H1 (cell line): ENCODE data around the gene MOB1B. TPM values are rescaled to one million over a fixed set of nuclear protein-coding genes. Genes with fewer than 3 reads are reported as not detected.

Experiments
- polyA plus RNA-seq, 7 experiments: library from polyadenylated mRNA; depleted of rRNA in 3 of 7; stranded (reverse) in 5 of 7; unstranded in 2 of 7; fragments of >200 nt in 5 of 7; fragments of 200-250 nt in 2 of 7; gene quantifications; 1 replicate in 5 of 7; 2 replicates in 1 of 7; 4 replicates in 1 of 7; pipeline versions ENCODE4 v1.2.1 to v1.2.3, GENCODE V29; 2011 to 2013; ENCODE audit warnings: missing spikeins in 2 of 7, mixed read lengths in 2 of 7
- total RNA-seq: library from RNA; stranded (reverse); fragmentation: NEBNext Ultra II Directional; extraction: Animal tissue kit (Norgen Biotek cat#: 25700); gene quantifications from 2 replicates; pipeline ENCODE4 v1.2.1, GENCODE V29; 2021
- TF ChIP-seq, protein P1 (sequence below): fragments of 300-600 bp; sonication (generic); IDR thresholded peaks from 2 replicates; pipeline ENCODE4 v1.7.1; 2012; ENCODE audit warnings: low read length, moderate library complexity, mild to moderate bottlenecking, inconsistent platforms; ENCODE audit not compliant: insufficient replicate concordance

The MOB1B gene
- total and polyA plus RNA-seq, 2 of the 8 experiments (the other 6 are each of a cell fraction or from before 2014, with no cell fraction given) = 3.8 to 33.5 TPM

DNA sequence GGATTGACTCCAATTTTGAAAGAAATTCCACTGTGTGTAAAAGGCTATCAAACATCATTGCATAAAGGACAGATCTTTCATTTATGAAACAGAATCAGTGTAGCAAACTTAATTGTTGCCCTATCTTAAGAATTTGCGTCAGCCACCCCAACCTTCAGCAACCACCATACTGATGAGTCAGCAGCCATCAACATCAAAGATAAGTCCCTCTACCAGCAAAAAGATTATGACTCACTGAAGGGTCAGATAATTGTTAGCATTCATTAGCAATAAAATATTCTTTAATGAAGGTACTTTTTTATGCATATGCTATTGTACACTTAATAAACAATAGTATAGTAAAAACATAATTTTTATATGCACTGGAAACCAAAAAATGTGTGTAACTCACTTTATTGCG lies 46.7 kb upstream of the MOB1B start (continued):
- TF ChIP-seq, protein P1, sequence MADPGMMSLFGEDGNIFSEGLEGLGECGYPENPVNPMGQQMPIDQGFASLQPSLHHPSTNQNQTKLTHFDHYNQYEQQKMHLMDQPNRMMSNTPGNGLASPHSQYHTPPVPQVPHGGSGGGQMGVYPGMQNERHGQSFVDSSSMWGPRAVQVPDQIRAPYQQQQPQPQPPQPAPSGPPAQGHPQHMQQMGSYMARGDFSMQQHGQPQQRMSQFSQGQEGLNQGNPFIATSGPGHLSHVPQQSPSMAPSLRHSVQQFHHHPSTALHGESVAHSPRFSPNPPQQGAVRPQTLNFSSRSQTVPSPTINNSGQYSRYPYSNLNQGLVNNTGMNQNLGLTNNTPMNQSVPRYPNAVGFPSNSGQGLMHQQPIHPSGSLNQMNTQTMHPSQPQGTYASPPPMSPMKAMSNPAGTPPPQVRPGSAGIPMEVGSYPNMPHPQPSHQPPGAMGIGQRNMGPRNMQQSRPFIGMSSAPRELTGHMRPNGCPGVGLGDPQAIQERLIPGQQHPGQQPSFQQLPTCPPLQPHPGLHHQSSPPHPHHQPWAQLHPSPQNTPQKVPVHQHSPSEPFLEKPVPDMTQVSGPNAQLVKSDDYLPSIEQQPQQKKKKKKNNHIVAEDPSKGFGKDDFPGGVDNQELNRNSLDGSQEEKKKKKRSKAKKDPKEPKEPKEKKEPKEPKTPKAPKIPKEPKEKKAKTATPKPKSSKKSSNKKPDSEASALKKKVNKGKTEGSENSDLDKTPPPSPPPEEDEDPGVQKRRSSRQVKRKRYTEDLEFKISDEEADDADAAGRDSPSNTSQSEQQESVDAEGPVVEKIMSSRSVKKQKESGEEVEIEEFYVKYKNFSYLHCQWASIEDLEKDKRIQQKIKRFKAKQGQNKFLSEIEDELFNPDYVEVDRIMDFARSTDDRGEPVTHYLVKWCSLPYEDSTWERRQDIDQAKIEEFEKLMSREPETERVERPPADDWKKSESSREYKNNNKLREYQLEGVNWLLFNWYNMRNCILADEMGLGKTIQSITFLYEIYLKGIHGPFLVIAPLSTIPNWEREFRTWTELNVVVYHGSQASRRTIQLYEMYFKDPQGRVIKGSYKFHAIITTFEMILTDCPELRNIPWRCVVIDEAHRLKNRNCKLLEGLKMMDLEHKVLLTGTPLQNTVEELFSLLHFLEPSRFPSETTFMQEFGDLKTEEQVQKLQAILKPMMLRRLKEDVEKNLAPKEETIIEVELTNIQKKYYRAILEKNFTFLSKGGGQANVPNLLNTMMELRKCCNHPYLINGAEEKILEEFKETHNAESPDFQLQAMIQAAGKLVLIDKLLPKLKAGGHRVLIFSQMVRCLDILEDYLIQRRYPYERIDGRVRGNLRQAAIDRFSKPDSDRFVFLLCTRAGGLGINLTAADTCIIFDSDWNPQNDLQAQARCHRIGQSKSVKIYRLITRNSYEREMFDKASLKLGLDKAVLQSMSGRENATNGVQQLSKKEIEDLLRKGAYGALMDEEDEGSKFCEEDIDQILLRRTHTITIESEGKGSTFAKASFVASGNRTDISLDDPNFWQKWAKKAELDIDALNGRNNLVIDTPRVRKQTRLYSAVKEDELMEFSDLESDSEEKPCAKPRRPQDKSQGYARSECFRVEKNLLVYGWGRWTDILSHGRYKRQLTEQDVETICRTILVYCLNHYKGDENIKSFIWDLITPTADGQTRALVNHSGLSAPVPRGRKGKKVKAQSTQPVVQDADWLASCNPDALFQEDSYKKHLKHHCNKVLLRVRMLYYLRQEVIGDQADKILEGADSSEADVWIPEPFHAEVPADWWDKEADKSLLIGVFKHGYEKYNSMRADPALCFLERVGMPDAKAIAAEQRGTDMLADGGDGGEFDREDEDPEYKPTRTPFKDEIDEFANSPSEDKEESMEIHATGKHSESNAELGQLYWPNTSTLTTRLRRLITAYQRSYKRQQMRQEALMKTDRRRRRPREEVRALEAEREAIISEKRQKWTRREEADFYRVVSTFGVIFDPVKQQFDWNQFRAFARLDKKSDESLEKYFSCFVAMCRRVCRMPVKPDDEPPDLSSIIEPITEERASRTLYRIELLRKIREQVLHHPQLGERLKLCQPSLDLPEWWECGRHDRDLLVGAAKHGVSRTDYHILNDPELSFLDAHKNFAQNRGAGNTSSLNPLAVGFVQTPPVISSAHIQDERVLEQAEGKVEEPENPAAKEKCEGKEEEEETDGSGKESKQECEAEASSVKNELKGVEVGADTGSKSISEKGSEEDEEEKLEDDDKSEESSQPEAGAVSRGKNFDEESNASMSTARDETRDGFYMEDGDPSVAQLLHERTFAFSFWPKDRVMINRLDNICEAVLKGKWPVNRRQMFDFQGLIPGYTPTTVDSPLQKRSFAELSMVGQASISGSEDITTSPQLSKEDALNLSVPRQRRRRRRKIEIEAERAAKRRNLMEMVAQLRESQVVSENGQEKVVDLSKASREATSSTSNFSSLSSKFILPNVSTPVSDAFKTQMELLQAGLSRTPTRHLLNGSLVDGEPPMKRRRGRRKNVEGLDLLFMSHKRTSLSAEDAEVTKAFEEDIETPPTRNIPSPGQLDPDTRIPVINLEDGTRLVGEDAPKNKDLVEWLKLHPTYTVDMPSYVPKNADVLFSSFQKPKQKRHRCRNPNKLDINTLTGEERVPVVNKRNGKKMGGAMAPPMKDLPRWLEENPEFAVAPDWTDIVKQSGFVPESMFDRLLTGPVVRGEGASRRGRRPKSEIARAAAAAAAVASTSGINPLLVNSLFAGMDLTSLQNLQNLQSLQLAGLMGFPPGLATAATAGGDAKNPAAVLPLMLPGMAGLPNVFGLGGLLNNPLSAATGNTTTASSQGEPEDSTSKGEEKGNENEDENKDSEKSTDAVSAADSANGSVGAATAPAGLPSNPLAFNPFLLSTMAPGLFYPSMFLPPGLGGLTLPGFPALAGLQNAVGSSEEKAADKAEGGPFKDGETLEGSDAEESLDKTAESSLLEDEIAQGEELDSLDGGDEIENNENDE = no peak
